Measurements from ENCODE around the gene KNL1. TPM values are rescaled to one million over a fixed set of nuclear protein-coding genes. Genes with fewer than 3 reads are reported as not detected.
"Not testable (repeated sequence)": the region's sequence is repeated elsewhere in the genome, so short reads cannot be mapped to it uniquely, and the experiment has no call there.

The KNL1 gene, protein sequence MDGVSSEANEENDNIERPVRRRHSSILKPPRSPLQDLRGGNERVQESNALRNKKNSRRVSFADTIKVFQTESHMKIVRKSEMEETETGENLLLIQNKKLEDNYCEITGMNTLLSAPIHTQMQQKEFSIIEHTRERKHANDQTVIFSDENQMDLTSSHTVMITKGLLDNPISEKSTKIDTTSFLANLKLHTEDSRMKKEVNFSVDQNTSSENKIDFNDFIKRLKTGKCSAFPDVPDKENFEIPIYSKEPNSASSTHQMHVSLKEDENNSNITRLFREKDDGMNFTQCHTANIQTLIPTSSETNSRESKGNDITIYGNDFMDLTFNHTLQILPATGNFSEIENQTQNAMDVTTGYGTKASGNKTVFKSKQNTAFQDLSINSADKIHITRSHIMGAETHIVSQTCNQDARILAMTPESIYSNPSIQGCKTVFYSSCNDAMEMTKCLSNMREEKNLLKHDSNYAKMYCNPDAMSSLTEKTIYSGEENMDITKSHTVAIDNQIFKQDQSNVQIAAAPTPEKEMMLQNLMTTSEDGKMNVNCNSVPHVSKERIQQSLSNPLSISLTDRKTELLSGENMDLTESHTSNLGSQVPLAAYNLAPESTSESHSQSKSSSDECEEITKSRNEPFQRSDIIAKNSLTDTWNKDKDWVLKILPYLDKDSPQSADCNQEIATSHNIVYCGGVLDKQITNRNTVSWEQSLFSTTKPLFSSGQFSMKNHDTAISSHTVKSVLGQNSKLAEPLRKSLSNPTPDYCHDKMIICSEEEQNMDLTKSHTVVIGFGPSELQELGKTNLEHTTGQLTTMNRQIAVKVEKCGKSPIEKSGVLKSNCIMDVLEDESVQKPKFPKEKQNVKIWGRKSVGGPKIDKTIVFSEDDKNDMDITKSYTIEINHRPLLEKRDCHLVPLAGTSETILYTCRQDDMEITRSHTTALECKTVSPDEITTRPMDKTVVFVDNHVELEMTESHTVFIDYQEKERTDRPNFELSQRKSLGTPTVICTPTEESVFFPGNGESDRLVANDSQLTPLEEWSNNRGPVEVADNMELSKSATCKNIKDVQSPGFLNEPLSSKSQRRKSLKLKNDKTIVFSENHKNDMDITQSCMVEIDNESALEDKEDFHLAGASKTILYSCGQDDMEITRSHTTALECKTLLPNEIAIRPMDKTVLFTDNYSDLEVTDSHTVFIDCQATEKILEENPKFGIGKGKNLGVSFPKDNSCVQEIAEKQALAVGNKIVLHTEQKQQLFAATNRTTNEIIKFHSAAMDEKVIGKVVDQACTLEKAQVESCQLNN (N-terminal part only)
- total RNA-seq: 1.7 TPM

DNA sequence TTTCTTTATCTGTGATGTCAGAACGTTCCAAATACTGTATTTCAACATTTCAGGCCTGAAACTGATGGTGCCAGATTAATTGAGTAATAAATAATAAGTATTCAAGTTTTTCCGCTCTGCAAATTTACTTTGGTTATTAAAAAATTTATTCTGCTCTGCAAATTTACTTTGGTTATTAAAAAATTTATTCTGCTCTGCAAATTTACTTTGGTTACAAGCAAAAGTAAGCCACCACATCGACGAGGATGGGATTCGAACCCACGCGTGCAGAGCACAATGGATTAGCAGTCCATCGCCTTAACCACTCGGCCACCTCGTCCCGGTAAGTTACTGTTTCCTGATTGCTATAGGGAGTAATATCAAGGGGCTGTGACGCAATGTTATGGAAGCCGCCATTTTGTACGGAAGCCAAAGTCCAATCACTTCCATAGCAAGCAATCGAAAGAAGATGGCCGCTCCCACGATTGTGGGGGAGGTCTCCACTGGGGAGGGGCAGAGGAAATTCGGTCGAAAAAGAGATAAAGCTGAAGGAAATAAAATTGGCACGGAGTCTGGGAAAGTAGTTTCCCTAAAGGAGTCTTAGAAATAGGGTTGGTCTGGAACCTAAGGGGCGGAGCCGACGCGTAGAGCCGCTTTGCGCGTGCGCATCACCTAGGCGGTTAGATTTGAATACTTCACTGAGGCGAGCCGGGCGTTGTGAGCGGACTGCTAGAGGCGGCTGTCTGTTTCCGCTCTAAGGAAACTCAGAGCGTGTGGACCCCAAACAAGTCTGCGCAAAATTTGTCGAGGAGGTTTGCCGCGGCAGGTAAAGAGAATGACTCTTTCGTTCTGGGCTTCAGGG lies at the start of gene KNL1:
KNL1 (plus strand) TSS at position 662 of the 841 bp plus-strand sequence. CDS start 8,683 bp downstream, outside the sequence.
- ATAC-seq (peak; percentile 93), DNase-seq (ENCODE audit: low spot score) (peak; percentile 92)

DNA sequence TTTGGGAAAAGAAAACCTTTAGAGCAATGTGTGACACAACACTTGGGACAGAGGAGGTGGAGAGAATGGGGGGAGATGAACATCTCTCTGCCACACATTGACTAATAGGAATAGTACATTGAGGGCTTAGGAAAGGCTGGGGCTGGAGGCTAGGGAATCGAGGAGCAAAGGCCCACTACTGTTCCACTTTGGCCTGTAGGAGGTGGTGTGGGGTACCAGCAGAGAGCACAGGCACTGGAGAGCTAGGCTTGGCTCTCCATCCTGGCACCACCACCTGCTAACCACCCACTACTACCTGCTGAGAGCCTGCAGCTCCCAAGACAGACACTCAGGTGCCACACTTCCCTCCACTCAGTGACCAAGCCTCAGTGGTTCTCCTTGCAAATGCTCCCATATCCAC lies 48.6 kb upstream of the KNL1 start:
- DNase-seq (ENCODE audit: low spot score) (no peak), ATAC-seq (no peak)

DNA sequence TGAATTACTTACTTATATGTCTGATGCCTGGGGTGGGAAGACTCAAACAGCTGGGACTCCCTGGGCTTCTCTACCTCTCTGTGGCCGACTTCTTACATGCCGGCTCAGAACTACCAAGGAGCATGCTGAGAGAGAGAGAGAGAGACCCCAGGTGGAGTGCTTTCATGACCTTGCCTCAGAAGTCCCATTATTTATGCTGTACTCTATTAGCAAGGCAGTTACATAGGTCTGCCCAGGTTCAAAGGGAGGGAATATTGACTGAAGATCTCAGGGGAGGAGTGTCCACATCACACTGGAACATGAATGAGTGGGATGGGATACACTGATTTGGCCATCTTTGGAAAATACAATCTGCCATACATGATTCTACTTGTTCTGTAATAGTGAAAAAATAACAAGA lies 45.4 kb upstream of the KNL1 start:
- DNase-seq (ENCODE audit: low spot score) (no peak), ATAC-seq (no peak)

DNA sequence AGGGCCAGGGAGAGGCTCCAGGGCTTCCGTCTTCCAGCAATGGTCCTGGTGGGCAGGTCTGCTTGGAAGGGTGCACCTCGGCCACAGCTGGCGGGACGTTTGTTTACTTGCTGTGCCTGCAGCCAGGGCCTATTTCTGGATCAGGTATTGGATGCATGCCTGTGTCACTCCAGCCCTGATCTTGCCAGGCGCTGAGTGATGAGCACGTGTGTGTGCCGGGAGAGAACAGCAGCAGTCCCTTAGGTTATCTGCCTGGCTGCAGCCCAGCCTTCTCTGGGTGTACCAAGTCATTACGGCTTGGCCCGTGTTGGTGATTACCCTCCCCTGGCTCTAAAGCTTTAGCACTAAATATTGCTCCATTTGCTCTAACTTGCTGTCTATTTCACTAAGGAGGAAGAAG lies 44.2 kb upstream of the KNL1 start:
- ATAC-seq: peak; percentile 95
- DNase-seq (ENCODE audit: low spot score): peak; percentile 98

DNA sequence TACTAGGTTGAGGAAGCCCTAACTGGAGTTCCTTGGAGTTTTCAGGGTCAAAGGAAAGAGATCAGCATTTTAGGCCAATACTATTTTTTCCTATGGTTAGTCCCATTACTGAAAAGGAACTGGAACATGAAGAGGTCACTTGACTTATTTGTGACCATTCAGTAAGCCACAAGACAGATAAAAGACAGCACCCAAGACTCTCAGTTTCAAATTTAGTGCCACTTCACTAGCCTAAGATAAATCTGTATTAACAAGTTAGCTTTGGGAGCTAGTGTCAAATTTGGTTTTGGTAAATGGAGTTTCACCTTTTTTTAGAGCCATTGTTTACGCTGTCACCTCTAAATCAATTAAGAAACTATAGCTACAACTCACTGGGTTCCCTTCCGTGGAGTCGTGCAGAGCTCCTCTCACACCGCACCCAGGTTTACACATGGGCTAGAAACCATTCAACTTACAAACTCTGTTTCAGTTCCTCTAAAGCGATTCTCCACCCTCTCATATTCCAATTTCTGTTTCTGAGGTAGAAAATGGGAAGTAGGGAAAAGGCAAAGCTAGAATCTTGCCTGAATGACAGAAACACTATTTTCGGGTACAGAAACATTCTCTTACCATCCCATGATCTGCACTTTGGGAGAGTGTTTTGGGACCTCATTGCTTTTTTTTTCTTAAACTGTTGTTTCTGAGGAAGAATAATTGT lies 43.6 kb upstream of the KNL1 start:
- DNase-seq (ENCODE audit: low spot score): no peak
- ATAC-seq: no peak

DNA sequence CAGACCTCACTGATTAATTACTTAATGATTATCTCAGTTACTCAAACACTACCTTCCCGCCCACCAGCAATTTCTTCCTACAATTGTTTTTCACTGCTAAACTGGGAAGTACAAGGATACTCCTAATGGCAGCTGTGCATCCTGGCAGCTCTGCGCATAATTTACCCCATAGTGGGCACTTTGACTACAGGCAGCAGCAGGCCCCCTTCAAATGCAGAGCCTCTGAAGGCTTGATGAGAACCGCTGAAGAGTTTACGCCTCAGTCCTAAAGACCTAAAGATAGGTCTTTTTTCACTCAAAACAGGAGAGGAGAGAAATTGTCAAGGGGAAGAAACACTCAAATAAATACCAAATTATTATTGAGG lies 39.9 kb upstream of the KNL1 start:
- DNase-seq (ENCODE audit: low spot score) (no peak), ATAC-seq (no peak)

DNA sequence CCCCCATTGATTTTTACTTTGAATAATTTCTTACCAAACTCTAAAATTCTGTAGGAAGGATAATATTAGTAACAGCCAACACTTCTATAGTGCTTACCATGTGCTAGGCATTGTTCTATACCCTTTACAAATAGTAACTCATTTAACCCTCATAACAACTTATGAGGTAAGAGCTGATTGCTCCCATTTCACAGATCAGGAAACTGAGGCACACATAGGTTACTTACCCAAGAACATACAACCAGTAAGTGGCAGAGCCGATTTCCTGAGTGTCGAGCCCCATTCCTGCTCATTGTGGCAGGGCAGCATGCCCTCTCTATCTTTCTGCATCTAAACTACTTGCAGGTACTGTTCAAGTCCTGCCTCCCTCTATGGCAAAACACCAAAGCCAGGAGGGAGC lies 38.2 kb upstream of the KNL1 start:
- ATAC-seq: no peak

DNA sequence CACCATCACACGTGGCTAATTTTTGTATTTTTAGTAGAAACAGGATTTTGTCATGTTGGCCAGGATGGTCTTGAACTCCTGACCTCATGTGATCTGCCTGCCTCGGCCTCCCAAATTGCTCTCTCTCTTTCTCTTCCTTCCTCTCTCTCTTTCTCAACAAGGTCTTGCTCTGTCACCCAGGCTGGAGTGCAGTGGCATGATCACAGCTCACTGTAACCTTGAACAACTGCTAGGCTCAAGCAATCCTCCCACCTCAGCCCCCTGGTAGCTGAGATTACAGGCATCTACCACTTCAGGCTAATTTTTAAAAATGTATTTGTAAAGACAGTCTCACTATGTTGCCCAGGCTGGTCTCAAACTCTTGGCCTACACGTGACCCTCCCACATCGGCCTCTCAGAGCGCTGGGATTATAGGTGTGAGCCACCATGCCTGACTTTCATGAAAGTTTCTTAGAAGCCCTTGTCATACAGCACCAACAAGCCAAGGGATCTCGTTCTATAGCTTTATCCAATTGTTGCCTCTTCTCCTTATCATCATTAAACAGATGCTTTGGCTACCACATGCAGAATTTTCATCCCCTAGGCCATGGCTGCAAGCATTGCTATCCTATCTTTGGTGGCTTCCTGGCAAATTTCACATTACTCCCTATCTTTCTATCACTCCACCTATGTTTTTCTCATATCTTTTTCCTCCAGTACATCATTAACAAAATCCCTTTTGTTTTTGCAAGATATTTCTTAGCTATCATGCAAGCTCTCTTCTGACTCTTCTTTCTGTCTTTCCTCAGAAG lies 34.9 kb upstream of the KNL1 start:
- ATAC-seq: no peak
- DNase-seq (ENCODE audit: low spot score): no peak

More for the DNA sequence above, 38.2 kb upstream of the KNL1 start:
- DNase-seq (ENCODE audit: low spot score): no peak

DNA sequence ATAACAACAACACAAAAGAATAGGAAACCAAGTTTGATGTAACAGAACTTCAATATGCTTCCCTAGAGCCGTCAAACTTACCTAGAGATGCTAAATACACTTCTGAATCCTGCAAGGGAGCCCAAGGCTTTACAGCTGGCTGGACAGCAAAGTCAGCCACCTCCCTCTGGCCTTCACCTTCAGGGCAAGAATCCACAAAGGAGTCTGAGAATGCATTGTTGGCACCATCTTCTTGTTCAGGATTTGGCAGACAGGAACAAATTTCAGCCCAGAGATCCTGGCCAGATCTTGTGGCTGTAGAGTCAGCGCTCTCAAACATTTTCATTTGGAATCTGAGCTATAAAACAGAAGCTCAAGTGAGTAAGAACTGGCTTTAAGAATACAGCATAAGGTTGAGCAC lies 31.4 kb upstream of the KNL1 start:
- no peak for ATAC-seq
- DNase-seq (ENCODE audit: low spot score): no peak

DNA sequence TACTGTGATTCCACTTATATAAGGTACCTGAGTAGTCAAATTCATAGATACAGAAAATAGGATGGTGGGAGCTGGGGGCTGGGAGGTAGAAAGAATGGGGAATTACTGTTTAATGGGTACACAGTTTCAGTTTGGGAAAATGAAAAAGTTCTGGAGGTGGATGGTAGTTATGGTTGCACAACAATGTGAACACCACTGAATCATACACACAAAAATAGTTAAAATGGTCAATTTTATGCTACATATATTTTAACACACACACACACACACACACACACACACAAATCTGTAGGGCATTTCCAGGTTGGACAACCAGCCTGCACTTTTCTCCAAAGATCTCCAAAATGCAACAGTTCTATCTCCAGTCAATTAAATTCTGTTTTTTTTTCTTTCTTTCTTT lies 30.6 kb upstream of the KNL1 start:
- ATAC-seq (no peak), DNase-seq (ENCODE audit: low spot score) (no peak)

DNA sequence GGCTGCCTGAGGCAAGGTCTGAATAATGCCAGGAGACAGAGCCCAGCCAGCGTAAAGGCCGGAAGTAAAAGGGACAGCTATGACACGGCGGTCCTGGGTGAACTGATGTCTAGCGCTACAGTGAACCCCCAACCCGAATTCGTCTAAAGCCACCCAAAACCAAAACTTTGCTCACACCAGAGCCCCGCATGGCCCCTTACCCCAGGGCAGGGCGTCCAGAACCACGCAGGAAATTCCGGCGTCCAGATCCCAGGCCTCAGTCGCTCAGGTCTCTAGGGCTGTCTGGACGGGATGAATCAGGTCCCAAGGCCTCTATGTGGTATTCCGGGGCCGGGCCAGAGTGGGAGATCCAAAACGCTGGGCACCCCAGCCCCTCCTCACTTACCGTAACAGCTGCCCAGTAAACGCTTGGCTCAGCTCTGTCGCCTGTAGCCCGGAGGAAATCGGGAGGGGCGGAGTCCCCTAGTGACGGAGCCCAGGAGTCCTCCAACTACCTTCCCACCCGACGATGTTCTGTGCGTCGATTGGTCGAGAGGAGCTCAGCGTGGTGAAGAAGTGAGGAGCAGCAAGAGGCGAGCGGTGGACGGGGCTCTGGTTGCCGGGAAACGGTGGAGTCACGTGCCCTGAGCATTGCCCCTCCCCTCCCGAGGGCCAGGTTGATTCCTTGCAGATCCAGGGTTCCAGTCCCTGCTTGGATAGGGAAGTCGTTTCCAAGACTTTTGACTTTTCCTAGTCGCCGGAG lies 29.3 kb upstream of the KNL1 start, which contains the start of gene CCDC32:
CCDC32 (minus strand) TSS at position 452 of the 742 bp plus-strand sequence. CDS start 2,027 bp downstream, outside the sequence.
- DNase-seq (ENCODE audit: low spot score) (peak; percentile 98), ATAC-seq (peak; percentile 94)

DNA sequence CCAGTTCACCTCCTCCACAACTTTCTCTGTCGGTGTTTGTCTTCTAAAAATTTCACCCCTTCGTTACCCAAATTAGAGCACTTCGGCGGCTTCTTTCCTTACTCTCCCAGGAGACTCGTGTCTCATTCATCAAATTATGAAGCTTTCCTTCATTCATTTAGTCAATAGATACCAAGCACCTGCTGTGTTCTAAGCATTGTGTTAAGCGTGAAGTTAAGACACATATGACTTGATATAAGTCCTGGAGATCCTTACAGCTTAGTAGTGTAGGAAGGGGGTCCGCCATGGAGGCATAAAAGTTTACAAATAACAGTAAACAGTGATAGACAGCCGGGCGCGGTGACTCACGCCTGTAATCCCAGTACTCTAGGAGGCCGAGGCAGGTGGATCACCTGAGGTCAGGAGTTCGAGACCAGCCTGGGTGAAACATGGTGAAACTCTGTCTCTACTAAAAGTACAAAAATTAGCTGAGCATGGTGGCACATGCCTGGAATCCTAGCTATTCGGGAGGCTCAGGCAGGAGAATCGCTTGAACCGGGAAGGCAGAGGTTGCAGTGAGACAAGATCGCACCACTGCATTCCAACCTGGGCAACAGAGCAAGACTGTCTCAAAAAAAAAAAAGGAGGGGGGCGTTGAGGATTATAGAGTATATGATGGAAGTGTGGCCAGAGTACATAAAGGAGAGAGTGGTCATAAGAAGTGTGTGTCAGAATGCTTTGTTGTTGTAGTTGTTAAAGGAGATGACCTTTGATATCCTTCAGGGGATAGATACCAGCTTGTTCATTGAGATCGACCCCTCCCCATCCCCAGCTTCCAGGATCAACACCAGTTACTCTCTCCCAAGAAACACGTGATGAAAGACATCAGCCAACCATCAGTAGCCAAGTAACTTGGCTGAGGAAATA lies 28.5 kb upstream of the KNL1 start:
- no peak for ATAC-seq
- DNase-seq (ENCODE audit: low spot score): no peak

DNA sequence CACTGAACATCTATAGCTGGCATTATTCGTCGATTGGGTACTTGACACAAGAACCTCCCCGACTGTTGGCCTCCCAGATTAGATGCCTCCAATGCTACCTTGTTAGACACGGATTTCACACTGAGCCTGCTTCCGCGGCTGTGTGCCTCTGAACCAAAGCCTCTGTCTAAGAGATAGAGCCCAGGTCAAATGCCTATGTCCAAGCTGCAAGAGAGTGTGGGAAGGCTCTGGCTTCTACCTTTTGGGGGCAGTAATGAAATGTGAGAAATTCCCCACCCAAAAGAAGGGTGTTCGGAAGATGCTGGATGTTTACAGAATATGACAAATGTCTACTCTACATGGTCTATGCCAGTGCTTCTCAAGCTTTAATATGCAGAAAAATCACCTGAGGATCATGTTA lies 26.9 kb upstream of the KNL1 start:
- ATAC-seq: peak; percentile 12
- no peak for DNase-seq (ENCODE audit: low spot score)

DNA sequence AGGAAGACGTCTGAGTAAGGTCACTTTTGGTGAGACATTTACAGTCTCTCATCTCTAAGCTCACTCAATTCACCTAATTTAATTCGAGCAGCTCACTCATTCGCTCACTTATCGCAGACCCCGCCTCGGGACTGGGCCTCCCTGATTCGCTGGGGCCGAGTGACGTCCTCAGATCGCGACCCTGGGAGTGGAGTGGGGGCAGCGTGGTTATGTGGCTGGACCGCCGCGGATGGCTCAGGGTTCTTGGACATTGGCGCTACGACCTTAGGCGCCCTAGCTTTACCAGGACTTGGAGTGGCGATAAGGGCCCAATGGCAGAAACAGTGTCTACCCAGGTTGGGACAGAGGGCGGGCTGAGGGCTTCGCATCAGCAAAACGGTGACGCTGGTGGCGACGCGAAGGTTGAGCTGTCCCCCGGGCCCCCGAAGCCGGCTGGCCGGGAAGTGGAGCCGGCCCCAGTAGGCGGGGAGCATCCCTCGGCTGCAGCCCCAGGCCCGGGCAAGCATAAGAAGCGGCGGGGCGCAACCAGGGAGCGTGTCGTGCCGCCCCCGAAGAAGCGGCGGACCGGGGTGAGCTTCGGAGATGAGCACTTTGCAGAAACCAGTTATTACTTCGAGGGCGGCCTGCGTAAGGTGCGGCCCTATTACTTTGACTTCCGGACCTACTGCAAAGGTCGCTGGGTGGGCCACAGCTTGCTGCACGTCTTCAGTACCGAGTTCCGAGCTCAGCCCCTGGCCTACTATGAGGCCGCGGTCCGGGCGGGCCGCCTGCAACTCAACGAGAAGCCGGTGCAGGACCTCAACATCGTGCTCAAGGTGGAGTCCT lies 24.7 kb upstream of the KNL1 start, which contains the start of gene RPUSD2:
RPUSD2 (plus strand) TSS at position 171 of the 825 bp plus-strand sequence; CDS start at position 210, 39 bp downstream.
- DNase-seq (ENCODE audit: low spot score): peak; percentile 94
- ATAC-seq: peak; percentile 81

DNA sequence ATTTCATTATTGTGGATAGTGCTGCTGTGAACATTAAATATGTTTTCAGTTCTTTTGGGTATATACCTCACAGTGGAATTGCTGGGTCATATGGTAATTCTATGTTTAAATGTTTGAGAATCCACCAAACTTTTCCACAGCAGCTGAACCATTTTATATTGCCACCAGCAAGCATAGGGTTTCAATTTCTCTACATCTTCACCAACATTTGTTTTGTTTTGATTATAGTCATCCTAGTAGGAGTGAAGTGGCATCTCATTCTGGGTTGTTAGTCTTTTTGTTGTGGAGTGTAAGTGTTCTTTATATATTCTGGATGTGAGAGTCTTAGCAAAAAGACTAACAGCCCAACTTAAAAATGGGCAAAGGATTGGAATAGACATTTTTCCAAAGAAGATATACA lies 18.9 kb upstream of the KNL1 start:
- ATAC-seq (no peak), DNase-seq (ENCODE audit: low spot score) (no peak)

DNA sequence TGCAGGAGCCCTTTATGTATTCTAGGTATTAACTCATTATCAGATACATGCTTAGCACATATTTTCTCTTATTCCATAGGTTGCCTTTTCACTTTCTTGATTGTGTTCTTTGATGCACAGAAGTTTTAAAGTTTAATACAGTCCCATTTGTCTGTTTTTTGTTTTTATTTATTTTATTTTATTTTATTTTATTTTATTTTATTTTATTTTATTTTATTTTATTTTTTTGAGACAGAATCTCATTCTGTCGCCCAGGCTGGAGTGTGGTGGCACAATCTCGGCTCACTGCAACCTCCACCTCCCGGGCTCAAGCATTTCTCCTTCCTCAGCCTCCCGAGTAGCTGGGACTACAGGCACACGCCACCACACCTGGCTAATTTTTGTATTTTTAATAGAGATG lies 17.1 kb upstream of the KNL1 start:
- DNase-seq (ENCODE audit: low spot score); ATAC-seq: not testable (repeated sequence)
